ENCODE data around the gene MAGI3.

Gene MAGI3

DNA sequence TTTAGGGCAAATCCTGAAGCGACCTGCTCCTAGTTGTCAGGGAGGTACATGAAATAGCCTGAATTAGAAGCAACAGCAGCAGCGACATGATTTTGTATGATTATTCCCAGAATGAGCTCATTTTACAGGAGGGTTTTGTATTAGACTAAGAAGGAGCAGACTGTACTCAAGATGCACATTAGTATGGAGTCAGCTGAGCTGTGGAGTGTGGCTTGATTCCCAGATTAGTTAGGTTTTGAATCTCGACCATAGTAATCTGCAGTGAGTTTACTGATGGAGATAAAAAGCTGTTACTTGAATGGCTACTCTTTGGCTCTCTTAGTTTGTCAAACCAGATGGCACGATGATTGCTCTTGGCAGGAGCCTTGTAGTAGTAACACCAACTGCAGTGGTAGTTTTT, 225.8 kb downstream of the MAGI3 start:
- no peak for DNase-seq (ENCODE audit: low read depth)
- no peak for TF ChIP-seq MYC (IDR thresholded peaks at IDR 0.05; ENCODE audit: low read depth, low read length)
- H3K4me3 ChIP-seq (ENCODE audit: low read depth, low read length) = no peak overlapping the region

DNA sequence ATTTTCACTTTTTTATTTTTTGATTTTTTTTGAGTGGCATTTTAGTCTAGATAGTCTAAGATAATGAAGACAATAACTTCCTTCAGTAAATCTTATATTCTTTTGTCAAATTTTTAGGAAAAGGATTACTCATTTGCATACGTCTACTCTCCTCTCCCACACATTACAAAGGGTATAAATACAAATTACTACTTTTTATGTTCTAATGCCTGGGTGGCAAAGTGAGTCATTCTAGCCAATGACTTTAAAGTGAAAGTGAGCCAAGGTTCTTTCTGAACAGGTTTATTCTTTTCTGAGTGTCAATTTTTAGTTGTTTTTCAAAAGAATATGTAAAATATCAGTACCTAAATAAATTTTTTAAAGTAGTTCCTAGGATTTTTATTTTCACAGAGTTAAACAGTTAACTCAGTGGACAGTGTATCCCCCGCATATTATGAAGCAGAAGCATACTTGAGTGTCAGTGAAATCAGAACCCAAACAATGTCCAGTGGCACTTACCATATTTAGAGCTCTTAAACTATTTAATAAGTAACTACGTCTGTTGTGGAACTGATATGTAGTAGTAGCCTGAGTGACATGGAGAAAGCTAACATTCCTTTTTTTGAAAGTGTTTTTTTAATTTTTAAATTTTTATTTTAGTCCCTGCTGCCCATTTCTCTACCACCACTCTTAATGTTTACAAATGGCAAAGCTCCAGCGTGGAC, 227.3 kb downstream of the MAGI3 start:
- TF ChIP-seq CTCF (IDR thresholded peaks at IDR 0.05; ENCODE audit: low read depth, low read length) = no peak
- TF ChIP-seq, protein P1, sequence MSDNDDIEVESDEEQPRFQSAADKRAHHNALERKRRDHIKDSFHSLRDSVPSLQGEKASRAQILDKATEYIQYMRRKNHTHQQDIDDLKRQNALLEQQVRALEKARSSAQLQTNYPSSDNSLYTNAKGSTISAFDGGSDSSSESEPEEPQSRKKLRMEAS (IDR thresholded peaks at IDR 0.05; ENCODE audit: low read depth, low read length) = no peak
- no peak for TF ChIP-seq POLR2A (IDR thresholded peaks at IDR 0.05; ENCODE audit: extremely low read depth, insufficient read length)
- DNase-seq (ENCODE audit: low read depth) = no peak

DNA sequence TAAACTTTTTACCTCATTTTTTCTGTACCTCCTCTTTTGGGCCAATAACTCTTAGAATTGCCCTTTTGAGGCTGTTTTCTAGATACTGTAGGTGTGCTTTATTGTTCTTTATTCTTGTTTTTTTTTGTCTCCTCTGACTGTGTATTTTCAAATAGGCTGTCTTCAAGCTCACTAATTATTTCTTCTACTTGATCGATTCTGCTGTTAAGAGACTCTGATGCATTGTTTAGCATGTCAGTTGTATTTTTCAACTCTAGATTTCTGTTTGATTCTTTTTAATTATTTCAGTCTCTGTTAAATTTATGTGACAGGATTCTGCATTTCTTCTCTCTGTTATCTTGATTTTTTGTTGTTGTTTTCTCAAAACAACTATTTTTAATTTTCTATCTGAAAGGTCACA, 238.7 kb downstream of the MAGI3 start:
- TF ChIP-seq CTCF (IDR thresholded peaks at IDR 0.05; ENCODE audit: low read depth, low read length) (no peak), MYC (IDR thresholded peaks at IDR 0.05; ENCODE audit: low read depth, low read length) (no peak), POLR2A (IDR thresholded peaks at IDR 0.05; ENCODE audit: extremely low read depth, insufficient read length) (no peak)
- TF ChIP-seq, protein P1 (IDR thresholded peaks at IDR 0.05; ENCODE audit: low read depth, low read length) = no peak
- H3K4me3 ChIP-seq (ENCODE audit: low read depth, low read length) = no peak overlapping the region
- DNase-seq (ENCODE audit: low read depth) = no peak

More for the DNA sequence above, 227.3 kb downstream of the MAGI3 start:
- H3K4me3 ChIP-seq (ENCODE audit: low read depth, low read length) = no peak overlapping the region

- no peak for DNase-seq (ENCODE audit: low read depth)
- TF ChIP-seq MYC (IDR thresholded peaks at IDR 0.05; ENCODE audit: low read depth, low read length) (no peak), POLR2A (IDR thresholded peaks at IDR 0.05; ENCODE audit: extremely low read depth, insufficient read length) (no peak), CTCF (IDR thresholded peaks at IDR 0.05; ENCODE audit: low read depth, low read length) (no peak)
- TF ChIP-seq, protein P1 (IDR thresholded peaks at IDR 0.05; ENCODE audit: low read depth, low read length) = no peak
- no peak overlapping the region for H3K4me3 ChIP-seq (ENCODE audit: low read depth, low read length)
These were observed 240.3 kb downstream of the MAGI3 start for GRCh38 chr1:113630340-113631327.

- TF ChIP-seq MYC (IDR thresholded peaks at IDR 0.05; ENCODE audit: low read depth, low read length) (no peak), CTCF (IDR thresholded peaks at IDR 0.05; ENCODE audit: low read depth, low read length) (no peak), POLR2A (IDR thresholded peaks at IDR 0.05; ENCODE audit: extremely low read depth, insufficient read length) (no peak)
- TF ChIP-seq, protein P1 (IDR thresholded peaks at IDR 0.05; ENCODE audit: low read depth, low read length) = no peak
- DNase-seq (ENCODE audit: low read depth) = no peak
- no peak overlapping the region for H3K4me3 ChIP-seq (ENCODE audit: low read depth, low read length)
These were observed 251.1 kb downstream of the MAGI3 start for GRCh38 chr1:113641396-113641795.

GRCh38 chr1:113647164-113647563, 256.8 kb downstream of the MAGI3 start:
- DNase-seq (ENCODE audit: low read depth) = no peak
- no peak overlapping the region for H3K4me3 ChIP-seq (ENCODE audit: low read depth, low read length)
- TF ChIP-seq CTCF (IDR thresholded peaks at IDR 0.05; ENCODE audit: low read depth, low read length) (no peak), POLR2A (IDR thresholded peaks at IDR 0.05; ENCODE audit: extremely low read depth, insufficient read length) (no peak), MYC (IDR thresholded peaks at IDR 0.05; ENCODE audit: low read depth, low read length) (no peak)
- TF ChIP-seq, protein P1 (IDR thresholded peaks at IDR 0.05; ENCODE audit: low read depth, low read length) = no peak
